GM23248 (cell line): ENCODE data around the gene PUM1.

Experiments
- EZH2 ChIP-seq: fragments of 200-600 bp; sonication (generic); IDR thresholded peaks from 2 replicates; pipeline ENCODE4 v1.6.1; 2018; ENCODE audit warnings: antibody characterized with exemption, mild to moderate bottlenecking; ENCODE audit not compliant: insufficient read depth, poor library complexity, severe bottlenecking
- EZH2phosphoT487 ChIP-seq: fragments of 200-600 bp; sonication (generic); IDR thresholded peaks from 2 replicates; pipeline ENCODE4 v1.6.1; 2018; ENCODE audit warnings: antibody characterized with exemption, moderate library complexity, mild to moderate bottlenecking, low read depth; ENCODE audit not compliant: insufficient read depth

DNA sequence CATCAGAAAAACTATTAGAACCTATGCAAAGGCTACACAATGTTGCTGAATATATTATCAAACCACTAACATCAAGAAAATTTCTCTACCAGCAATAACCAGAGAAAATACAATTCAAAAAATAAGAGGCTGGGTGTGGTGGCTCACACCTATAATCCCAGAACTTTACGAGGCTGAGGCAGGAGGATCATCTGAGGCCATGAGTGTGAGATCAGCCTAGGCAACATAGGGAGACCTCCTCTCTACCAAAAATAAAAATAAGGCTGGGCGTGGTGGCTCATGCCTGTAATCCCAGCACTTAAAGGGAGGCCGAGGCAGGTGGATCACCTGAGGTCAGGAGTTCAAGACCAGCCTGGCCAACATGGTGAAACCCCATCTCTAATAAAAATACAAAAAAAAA, 16.9 kb upstream of the PUM1 start:
- no peak for TF ChIP-seq EZH2
- TF ChIP-seq EZH2phosphoT487, result no peak
